ENCODE results near the gene UBE2F. TPM values are rescaled to one million over a fixed set of nuclear protein-coding genes. Genes with fewer than 3 reads are reported as not detected.

The UBE2F gene
- total and polyA plus RNA-seq, 2 of the 13 experiments (the other 11 are each of a cell fraction or from before 2014, with no cell fraction given): 35.4 to 73.1 TPM

DNA sequence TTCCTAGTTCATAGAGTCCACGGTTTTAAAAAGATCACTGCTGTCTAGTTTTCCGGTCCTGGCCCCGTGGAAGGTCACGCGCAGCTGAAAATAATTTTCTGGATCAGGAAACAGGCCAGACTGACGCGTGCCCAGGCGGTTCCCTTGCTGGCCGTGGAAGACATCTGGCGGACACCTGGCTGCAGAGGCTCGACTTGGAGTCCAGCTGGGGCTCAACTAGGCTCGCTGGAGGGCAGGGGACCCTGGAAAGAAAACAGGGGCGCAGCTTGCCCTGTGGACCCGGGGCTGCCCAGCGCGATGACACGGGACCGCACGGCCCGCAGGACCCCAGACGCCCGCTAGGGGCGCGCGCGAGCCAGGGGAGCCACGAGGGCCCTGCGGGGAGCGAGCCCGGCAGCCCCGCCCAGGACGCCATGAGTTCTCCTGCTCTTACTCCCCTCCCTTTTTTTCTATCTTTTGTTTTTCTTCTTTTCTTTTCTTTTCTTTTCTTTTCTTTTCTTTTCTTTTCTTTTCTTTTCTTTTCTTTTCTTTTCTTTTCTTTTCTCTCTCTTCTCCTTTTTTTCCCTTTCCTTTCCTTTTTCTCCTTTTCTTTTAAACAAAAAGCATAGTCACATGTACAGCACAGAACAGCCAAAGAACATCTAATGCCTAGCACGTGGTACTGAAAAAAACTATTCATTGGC lies 43.2 kb upstream of the UBE2F start (continued):
- TF ChIP-seq, protein P1, sequence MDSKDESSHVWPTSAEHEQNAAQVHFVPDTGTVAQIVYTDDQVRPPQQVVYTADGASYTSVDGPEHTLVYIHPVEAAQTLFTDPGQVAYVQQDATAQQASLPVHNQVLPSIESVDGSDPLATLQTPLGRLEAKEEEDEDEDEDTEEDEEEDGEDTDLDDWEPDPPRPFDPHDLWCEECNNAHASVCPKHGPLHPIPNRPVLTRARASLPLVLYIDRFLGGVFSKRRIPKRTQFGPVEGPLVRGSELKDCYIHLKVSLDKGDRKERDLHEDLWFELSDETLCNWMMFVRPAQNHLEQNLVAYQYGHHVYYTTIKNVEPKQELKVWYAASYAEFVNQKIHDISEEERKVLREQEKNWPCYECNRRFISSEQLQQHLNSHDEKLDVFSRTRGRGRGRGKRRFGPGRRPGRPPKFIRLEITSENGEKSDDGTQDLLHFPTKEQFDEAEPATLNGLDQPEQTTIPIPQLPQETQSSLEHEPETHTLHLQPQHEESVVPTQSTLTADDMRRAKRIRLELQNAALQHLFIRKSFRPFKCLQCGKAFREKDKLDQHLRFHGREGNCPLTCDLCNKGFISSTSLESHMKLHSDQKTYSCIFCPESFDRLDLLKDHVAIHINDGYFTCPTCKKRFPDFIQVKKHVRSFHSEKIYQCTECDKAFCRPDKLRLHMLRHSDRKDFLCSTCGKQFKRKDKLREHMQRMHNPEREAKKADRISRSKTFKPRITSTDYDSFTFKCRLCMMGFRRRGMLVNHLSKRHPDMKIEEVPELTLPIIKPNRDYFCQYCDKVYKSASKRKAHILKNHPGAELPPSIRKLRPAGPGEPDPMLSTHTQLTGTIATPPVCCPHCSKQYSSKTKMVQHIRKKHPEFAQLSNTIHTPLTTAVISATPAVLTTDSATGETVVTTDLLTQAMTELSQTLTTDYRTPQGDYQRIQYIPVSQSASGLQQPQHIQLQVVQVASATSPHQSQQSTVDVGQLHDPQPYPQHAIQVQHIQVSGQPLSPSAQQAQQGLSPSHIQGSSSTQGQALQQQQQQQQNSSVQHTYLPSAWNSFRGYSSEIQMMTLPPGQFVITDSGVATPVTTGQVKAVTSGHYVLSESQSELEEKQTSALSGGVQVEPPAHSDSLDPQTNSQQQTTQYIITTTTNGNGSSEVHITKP (CRISPR knock-in tag; IDR thresholded peaks at IDR 0.05; ENCODE audit: low read depth): no peak
- TF ChIP-seq, protein P2, sequence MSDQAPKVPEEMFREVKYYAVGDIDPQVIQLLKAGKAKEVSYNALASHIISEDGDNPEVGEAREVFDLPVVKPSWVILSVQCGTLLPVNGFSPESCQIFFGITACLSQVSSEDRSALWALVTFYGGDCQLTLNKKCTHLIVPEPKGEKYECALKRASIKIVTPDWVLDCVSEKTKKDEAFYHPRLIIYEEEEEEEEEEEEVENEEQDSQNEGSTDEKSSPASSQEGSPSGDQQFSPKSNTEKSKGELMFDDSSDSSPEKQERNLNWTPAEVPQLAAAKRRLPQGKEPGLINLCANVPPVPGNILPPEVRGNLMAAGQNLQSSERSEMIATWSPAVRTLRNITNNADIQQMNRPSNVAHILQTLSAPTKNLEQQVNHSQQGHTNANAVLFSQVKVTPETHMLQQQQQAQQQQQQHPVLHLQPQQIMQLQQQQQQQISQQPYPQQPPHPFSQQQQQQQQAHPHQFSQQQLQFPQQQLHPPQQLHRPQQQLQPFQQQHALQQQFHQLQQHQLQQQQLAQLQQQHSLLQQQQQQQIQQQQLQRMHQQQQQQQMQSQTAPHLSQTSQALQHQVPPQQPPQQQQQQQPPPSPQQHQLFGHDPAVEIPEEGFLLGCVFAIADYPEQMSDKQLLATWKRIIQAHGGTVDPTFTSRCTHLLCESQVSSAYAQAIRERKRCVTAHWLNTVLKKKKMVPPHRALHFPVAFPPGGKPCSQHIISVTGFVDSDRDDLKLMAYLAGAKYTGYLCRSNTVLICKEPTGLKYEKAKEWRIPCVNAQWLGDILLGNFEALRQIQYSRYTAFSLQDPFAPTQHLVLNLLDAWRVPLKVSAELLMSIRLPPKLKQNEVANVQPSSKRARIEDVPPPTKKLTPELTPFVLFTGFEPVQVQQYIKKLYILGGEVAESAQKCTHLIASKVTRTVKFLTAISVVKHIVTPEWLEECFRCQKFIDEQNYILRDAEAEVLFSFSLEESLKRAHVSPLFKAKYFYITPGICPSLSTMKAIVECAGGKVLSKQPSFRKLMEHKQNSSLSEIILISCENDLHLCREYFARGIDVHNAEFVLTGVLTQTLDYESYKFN (CRISPR knock-in tag; conservative IDR thresholded peaks at IDR 0.05): no peak
- TF ChIP-seq, protein P3, sequence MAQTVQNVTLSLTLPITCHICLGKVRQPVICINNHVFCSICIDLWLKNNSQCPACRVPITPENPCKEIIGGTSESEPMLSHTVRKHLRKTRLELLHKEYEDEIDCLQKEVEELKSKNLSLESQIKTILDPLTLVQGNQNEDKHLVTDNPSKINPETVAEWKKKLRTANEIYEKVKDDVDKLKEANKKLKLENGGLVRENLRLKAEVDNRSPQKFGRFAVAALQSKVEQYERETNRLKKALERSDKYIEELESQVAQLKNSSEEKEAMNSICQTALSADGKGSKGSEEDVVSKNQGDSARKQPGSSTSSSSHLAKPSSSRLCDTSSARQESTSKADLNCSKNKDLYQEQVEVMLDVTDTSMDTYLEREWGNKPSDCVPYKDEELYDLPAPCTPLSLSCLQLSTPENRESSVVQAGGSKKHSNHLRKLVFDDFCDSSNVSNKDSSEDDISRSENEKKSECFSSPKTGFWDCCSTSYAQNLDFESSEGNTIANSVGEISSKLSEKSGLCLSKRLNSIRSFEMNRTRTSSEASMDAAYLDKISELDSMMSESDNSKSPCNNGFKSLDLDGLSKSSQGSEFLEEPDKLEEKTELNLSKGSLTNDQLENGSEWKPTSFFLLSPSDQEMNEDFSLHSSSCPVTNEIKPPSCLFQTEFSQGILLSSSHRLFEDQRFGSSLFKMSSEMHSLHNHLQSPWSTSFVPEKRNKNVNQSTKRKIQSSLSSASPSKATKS (CRISPR knock-in tag; IDR thresholded peaks at IDR 0.05): no peak
- TF ChIP-seq MEIS1 (CRISPR knock-in tag; IDR thresholded peaks at IDR 0.05; ENCODE audit: borderline replicate concordance) (no peak), ZNF567 (CRISPR knock-in tag; IDR thresholded peaks at IDR 0.05; ENCODE audit: borderline replicate concordance) (no peak), ZNF225 (CRISPR knock-in tag; IDR thresholded peaks at IDR 0.05) (no peak), HNRNPK (IDR thresholded peaks at IDR 0.05; ENCODE audit: low read depth, low read length, poor library complexity, severe bottlenecking) (peak; percentile 84), TAF15 (IDR thresholded peaks at IDR 0.05; ENCODE audit: low read depth, low read length, poor library complexity, severe bottlenecking) (peak; percentile 95), ZIK1 (CRISPR knock-in tag; IDR thresholded peaks at IDR 0.05; ENCODE audit: borderline replicate concordance, low read depth) (no peak), MED1 (CRISPR knock-in tag; IDR thresholded peaks at IDR 0.05) (no peak)
- TF ChIP-seq, protein P4, sequence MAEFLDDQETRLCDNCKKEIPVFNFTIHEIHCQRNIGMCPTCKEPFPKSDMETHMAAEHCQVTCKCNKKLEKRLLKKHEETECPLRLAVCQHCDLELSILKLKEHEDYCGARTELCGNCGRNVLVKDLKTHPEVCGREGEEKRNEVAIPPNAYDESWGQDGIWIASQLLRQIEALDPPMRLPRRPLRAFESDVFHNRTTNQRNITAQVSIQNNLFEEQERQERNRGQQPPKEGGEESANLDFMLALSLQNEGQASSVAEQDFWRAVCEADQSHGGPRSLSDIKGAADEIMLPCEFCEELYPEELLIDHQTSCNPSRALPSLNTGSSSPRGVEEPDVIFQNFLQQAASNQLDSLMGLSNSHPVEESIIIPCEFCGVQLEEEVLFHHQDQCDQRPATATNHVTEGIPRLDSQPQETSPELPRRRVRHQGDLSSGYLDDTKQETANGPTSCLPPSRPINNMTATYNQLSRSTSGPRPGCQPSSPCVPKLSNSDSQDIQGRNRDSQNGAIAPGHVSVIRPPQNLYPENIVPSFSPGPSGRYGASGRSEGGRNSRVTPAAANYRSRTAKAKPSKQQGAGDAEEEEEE (CRISPR knock-in tag; IDR thresholded peaks at IDR 0.05; ENCODE audit: borderline replicate concordance): no peak
- TF ChIP-seq, protein P5, sequence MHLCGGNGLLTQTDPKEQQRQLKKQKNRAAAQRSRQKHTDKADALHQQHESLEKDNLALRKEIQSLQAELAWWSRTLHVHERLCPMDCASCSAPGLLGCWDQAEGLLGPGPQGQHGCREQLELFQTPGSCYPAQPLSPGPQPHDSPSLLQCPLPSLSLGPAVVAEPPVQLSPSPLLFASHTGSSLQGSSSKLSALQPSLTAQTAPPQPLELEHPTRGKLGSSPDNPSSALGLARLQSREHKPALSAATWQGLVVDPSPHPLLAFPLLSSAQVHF (CRISPR knock-in tag; IDR thresholded peaks at IDR 0.05): no peak
- TF ChIP-seq, protein P6, sequence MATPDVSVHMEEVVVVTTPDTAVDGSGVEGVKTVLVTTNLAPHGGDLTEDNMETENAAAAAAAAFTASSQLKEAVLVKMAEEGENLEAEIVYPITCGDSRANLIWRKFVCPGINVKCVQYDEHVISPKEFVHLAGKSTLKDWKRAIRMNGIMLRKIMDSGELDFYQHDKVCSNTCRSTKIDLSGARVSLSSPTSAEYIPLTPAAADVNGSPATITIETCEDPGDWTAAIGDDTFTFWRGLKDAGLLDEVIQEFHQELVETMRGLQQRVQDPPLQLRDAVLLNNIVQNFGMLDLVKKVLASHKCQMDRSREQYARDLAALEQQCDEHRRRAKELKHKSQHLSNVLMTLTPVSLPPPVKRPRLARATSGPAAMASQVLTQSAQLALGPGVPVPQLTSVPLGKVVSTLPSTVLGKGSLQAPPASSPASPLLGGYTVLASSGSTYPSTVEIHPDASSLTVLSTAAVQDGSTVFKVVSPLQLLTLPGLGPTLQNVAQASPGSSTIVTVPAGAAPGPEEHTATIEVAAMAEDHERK (CRISPR knock-in tag; IDR thresholded peaks at IDR 0.05; ENCODE audit: low read depth): no peak
